ENCODE measurements around the gene STK33.

Gene STK33

DNA sequence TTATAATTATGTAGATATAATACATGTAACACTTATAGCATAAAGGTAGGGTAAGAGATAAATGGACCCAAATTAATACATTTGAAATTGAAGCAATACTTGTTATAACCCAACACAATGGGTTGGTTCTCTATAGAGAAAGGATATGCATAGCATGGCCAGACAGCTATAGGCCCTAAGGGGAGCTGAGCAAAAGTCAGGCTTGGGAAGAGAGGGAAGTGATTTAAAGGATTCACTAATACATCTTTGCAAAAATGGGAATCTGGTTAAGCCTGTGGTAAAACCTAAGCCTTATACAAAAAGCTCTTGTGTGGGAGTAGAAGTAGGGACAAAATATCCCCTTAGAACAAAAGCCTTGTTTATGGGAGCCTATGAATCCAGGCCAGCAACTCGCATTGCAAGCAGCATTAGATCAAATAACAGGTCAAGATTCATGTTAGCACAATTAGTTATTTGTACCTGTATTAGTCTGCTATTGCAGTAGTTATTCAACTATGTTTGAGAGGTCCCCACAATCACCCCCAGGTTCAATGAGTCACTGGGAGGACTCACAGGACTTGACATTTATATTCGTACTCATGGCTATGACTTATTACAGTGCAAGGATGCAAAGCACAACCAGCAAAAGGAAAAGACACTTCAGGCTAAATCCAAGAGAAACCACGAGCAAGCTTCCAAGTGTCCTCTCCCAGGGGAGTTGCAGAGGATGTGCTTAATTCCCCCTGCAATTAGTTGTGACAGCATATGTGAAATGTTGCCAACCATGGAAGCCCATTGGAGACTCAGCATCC is 185.7 kb downstream of the STK33 start:
- Histone ChIP-seq H3K27ac (no peak overlapping the region), H3K27me3 (replicated peaks) (no peaks in the 10 kb centered on the region), H3K4me3 (ENCODE audit: low read depth, low read length) (no peak overlapping the region), H3K36me3 (replicated peaks) (no peaks in the 10 kb centered on the region)
- in situ Hi-C loops (cut with HindIII; ENCODE audit: low pct_ligation_motif_present, low sequenced_read_pairs), result no loop called here
- TF ChIP-seq, protein P1, sequence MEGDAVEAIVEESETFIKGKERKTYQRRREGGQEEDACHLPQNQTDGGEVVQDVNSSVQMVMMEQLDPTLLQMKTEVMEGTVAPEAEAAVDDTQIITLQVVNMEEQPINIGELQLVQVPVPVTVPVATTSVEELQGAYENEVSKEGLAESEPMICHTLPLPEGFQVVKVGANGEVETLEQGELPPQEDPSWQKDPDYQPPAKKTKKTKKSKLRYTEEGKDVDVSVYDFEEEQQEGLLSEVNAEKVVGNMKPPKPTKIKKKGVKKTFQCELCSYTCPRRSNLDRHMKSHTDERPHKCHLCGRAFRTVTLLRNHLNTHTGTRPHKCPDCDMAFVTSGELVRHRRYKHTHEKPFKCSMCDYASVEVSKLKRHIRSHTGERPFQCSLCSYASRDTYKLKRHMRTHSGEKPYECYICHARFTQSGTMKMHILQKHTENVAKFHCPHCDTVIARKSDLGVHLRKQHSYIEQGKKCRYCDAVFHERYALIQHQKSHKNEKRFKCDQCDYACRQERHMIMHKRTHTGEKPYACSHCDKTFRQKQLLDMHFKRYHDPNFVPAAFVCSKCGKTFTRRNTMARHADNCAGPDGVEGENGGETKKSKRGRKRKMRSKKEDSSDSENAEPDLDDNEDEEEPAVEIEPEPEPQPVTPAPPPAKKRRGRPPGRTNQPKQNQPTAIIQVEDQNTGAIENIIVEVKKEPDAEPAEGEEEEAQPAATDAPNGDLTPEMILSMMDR (IDR thresholded peaks at IDR 0.05; ENCODE audit: low read depth, low read length, missing control alignments), result no peak
- DNase-seq, result no peak

DNA sequence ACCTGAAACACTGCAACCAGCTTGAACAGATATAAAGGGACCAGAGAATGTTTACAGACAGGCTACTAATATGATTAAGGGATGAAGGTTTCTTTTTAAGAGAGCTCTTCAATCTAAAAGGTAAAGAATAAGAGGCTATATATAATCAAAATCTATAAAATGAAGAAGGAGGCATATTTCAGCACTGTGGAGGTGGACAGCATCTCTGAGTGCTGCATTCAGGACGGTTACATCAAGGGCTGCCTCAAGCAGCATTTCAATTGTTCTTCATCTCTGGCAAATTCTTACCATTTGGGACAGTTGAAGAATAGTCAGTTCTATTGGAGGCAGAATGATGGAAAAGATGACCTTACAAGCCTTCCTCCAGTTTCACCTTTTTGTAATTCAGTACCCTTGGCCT is 190.7 kb downstream of the STK33 start:
- H3K4me3 ChIP-seq (ENCODE audit: low read depth, low read length), result no peak overlapping the region
- H3K36me3 ChIP-seq (replicated peaks), result no peaks in the 10 kb centered on the region
- DNase-seq, result peak; percentile 54
- H3K27ac ChIP-seq, result no peak overlapping the region
- in situ Hi-C loops (cut with HindIII; ENCODE audit: low pct_ligation_motif_present, low sequenced_read_pairs), result no loop called here
- TF ChIP-seq, protein P1 (IDR thresholded peaks at IDR 0.05; ENCODE audit: low read depth, low read length, missing control alignments), result no peak
- no peaks in the 10 kb centered on the region for H3K27me3 ChIP-seq (replicated peaks)

DNA sequence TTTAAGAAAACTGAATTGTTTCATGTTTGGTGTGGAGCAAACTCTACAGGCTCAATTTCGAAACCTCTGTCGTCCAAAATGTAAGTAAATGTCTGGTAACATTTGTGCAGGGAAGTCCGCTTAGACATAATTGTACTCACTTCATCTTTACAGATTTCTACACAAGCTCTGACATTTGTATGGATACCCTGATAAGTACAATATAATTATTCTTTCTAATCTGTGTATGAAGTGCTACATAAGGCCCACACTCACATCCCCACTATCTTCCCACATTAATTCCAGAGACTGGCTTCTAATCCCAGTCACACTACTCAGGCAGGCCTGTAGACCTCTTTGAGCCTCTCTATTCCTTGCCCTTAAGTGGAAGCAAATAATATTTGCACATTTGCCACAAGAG is 201.1 kb downstream of the STK33 start:
- H3K27ac ChIP-seq, result no peak overlapping the region
- no peaks in the 10 kb centered on the region for H3K27me3 ChIP-seq (replicated peaks)
- H3K4me3 ChIP-seq (ENCODE audit: low read depth, low read length), result no peak overlapping the region
- H3K36me3 ChIP-seq (replicated peaks), result no peaks in the 10 kb centered on the region
- in situ Hi-C loops (cut with HindIII; ENCODE audit: low pct_ligation_motif_present, low sequenced_read_pairs), result no loop called here
- no peak for DNase-seq
- TF ChIP-seq, protein P1 (IDR thresholded peaks at IDR 0.05; ENCODE audit: low read depth, low read length, missing control alignments), result no peak

DNA sequence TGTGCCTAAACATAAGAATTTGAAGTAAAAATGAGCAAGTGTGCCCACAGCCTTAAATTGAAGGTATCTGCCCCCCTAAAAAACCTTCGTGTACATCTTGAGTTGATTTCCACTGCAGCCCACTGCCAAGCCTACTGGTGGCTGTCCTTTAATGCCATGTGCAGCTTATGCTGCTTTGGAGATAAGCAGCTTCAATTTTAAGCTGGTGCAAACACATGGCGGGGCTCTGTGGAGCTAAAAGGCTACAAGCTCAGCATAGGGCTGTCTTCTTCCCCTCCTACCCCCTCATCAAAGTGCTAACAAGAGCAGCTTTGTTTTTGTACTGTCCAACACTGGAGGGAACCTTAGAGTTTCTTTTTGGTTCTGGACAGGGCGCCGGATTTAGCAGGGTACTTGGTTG is 201.9 kb downstream of the STK33 start:
- H3K27ac ChIP-seq, result no peak overlapping the region
- TF ChIP-seq, protein P1 (IDR thresholded peaks at IDR 0.05; ENCODE audit: low read depth, low read length, missing control alignments), result no peak
- no peaks in the 10 kb centered on the region for H3K27me3 ChIP-seq (replicated peaks)
- no peak overlapping the region for H3K4me3 ChIP-seq (ENCODE audit: low read depth, low read length)
- in situ Hi-C loops (cut with HindIII; ENCODE audit: low pct_ligation_motif_present, low sequenced_read_pairs), result no loop called here
- H3K36me3 ChIP-seq (replicated peaks), result no peaks in the 10 kb centered on the region
- no peak for DNase-seq

DNA sequence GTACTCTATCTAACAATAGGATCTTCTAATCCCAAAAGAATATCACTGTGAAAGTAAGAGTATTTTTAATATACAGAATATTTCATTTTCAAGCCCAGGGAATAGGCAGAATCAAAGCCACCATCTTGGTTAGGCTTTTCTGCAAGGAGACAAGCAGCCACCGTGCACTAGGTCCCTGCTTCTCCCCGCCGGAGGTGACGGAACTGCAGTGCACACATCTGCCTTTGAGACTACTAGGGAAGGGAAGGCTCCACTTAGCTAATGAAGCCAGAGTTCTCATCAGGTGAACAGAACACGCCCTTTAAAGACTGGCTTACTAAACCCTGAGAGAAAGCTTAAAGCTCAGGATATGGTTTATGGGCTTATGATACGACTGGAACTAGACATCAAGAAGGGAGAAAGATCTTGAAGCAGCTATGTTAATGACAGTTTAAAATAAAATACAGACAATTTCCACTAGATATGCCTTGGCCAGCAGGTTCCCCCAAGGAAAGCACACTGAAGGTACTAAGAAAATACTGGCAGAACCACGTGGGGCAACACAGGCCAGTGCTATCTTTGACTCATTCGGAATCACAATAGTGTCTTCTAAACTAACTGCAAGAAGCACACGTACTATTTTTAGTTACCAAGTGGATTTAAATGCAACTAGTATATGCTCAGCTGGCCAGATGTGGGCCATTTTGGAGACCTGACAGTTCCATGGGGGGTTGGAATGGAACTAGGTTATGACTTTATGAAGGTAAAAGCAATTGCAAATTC is 203.0 kb downstream of the STK33 start:
- in situ Hi-C loops (cut with HindIII; ENCODE audit: low pct_ligation_motif_present, low sequenced_read_pairs), result no loop called here
- TF ChIP-seq, protein P1 (IDR thresholded peaks at IDR 0.05; ENCODE audit: low read depth, low read length, missing control alignments), result no peak
- H3K36me3 ChIP-seq (replicated peaks), result no peaks in the 10 kb centered on the region

More for the DNA sequence above, 203.0 kb downstream of the STK33 start:
- Histone ChIP-seq H3K27me3 (replicated peaks) (no peaks in the 10 kb centered on the region), H3K4me3 (ENCODE audit: low read depth, low read length) (no peak overlapping the region), H3K27ac (no peak overlapping the region)
- DNase-seq, result no peak

All from brain microvascular endothelial cell (primary cell).